Smooth muscle cell (in vitro differentiated cells): ENCODE data around the gene HSP90B1. TPM values are rescaled to one million over a fixed set of nuclear protein-coding genes. Genes with fewer than 3 reads are reported as not detected.

Source experiments
- DNase-seq: peaks from one replicate; lab custom pipeline; 2025; ENCODE audit not compliant: unreplicated experiment; lab: John Stamatoyannopoulos, UW
- H2AFZ ChIP-seq: fragments of 200-600 bp; sonication (generic); 2 replicates; pipeline ENCODE4 v1.6.0; 2016; ENCODE audit warnings: antibody characterized with exemption, low read depth, mild to moderate bottlenecking
- H3F3A ChIP-seq: fragments of 200-600 bp; sonication (generic); 2 replicates; pipeline ENCODE4 v1.6.0; 2017; ENCODE audit warnings: antibody characterized with exemption, low read depth
- H3K27ac ChIP-seq: fragments of 200-600 bp; sonication (generic); 2 replicates; pipeline ENCODE4 v1.5.1; 2016; ENCODE audit warnings: low read depth, mild to moderate bottlenecking
- H3K27me3 ChIP-seq: fragments of 200-600 bp; sonication (generic); 2 replicates; pipeline ENCODE4 v1.6.1; 2016; ENCODE audit warnings: low read depth, mild to moderate bottlenecking
- H3K36me3 ChIP-seq: fragments of 200-600 bp; sonication (generic); 2 replicates; pipeline ENCODE4 v1.5.1; 2016; ENCODE audit warnings: low read depth
- H3K4me1 ChIP-seq: fragments of 200-600 bp; sonication (generic); 2 replicates; pipeline ENCODE4 v1.5.1; 2016; ENCODE audit warnings: low read depth
- H3K4me2 ChIP-seq: fragments of 200-600 bp; sonication (generic); 2 replicates; pipeline ENCODE4 v1.6.0; 2016; ENCODE audit warnings: mild to moderate bottlenecking
- H3K4me3 ChIP-seq: fragments of 200-600 bp; sonication (generic); 2 replicates; pipeline ENCODE4 v1.5.1; 2016; ENCODE audit warnings: mild to moderate bottlenecking
- H3K79me2 ChIP-seq: fragments of 200-600 bp; sonication (generic); 2 replicates; pipeline ENCODE4 v1.6.0; 2016; ENCODE audit warnings: low read depth, mild to moderate bottlenecking
- H3K9ac ChIP-seq: fragments of 200-600 bp; sonication (generic); 2 replicates; pipeline ENCODE4 v1.6.0; 2016; ENCODE audit warnings: low read depth
- H3K9me3 ChIP-seq: fragments of 200-600 bp; sonication (generic); replicated peaks from 2 replicates; pipeline ENCODE4 v1.5.1; 2016; ENCODE audit warnings: low read depth
- H4K20me1 ChIP-seq: fragments of 200-600 bp; sonication (generic); 2 replicates; pipeline ENCODE4 v1.6.0; 2016; ENCODE audit warnings: low read depth
- CTCF ChIP-seq: fragments of 200-600 bp; sonication (generic); IDR thresholded peaks from 2 replicates; pipeline ENCODE4 v1.5.1; 2017; ENCODE audit warnings: borderline replicate concordance, mild to moderate bottlenecking, antibody characterized with exemption; ENCODE audit not compliant: insufficient read depth, poor library complexity, severe bottlenecking
- WGBS: methylation state at CpG from one replicate; pipeline ENCODE4 v1.1.7; 2016; ENCODE audit warnings: low lambda C conversion rate; 5-methylcytosine and 5-hydroxymethylcytosine counted together
- polyA plus RNA-seq: library from polyadenylated mRNA; unstranded; fragments of >200 nt; fragmentation: Nextera tagmentation; extraction: Ambion mirVana; gene quantifications from 2 replicates; pipeline ENCODE4 v1.2.1, GENCODE V29; 2016
- total RNA-seq: library from RNA; depleted of rRNA; stranded (reverse); fragments of >200 nt; gene quantifications from 2 replicates; pipeline ENCODE4 v1.2.3, GENCODE V29; 2014

Gene HSP90B1
- 908 and 1,229 TPM in 2 replicates for total RNA-seq
- polyA plus RNA-seq = 836 and 1,047 TPM in 2 replicates

GRCh38 chr12:103930034-103930786, at the start of gene HSP90B1:
Gene HSP90B1 (plus strand): TSS chr12:103930410. CDS start chr12:103930516, 106 bp downstream.
- peak; percentile 93 for DNase-seq
- peak within 1 kb of the TSS; percentile 94 for H3K9ac ChIP-seq
- no peaks in the 10 kb centered on the region for H3K27me3 ChIP-seq
- peaks cover 17% of the 10 kb centered on the region for H3K36me3 ChIP-seq
- peaks cover 33% of the 10 kb centered on the region for H3K4me1 ChIP-seq
- peaks cover 46% of the 10 kb centered on the region for H4K20me1 ChIP-seq
- WGBS = 2% methylated on average over 45 of the region's 56 CpGs
- no peaks in the 10 kb centered on the region for H3K9me3 ChIP-seq
- peaks cover 6% of the 10 kb centered on the region for H3F3A ChIP-seq
- H3K27ac ChIP-seq = peak within 1 kb of the TSS; percentile 90
- peaks cover 49% of the 10 kb centered on the region for H3K79me2 ChIP-seq
- no peak for TF ChIP-seq CTCF
- peak within 1 kb of the TSS; percentile 96 for H3K4me2 ChIP-seq
- H2AFZ ChIP-seq = peak within 1 kb of the TSS; percentile 93
- H3K4me3 ChIP-seq = peak within 1 kb of the TSS; percentile 89

- Histone ChIP-seq H3F3A (no peaks in the 10 kb centered on the region), H3K9me3 (no peaks in the 10 kb centered on the region), H3K79me2 (no peaks in the 10 kb centered on the region), H3K9ac (no peak overlapping the region), H2AFZ (no peak overlapping the region), H3K4me3 (no peak overlapping the region), H3K4me2 (no peak overlapping the region), H3K36me3 (no peaks in the 10 kb centered on the region), H4K20me1 (no peaks in the 10 kb centered on the region), H3K27ac (no peak overlapping the region), H3K27me3 (no peaks in the 10 kb centered on the region), H3K4me1 (peaks cover 3% of the 10 kb centered on the region)
- no peak for TF ChIP-seq CTCF
- DNase-seq = no peak
- 90% methylated on average over 2 of the region's 2 CpGs for WGBS
These were observed 48.9 kb upstream of the HSP90B1 start for GRCh38 chr12:103881261-103881660.

- H3K4me1 ChIP-seq = peaks cover 3% of the 10 kb centered on the region
- no peak overlapping the region for H2AFZ ChIP-seq
- no peaks in the 10 kb centered on the region for H3K9me3 ChIP-seq
- H3K27ac ChIP-seq = no peak overlapping the region
- DNase-seq = no peak
- no peak overlapping the region for H3K9ac ChIP-seq
- H3K36me3 ChIP-seq = no peaks in the 10 kb centered on the region
- no peaks in the 10 kb centered on the region for H4K20me1 ChIP-seq
- no peaks in the 10 kb centered on the region for H3K79me2 ChIP-seq
- no peaks in the 10 kb centered on the region for H3K27me3 ChIP-seq
- no peak for TF ChIP-seq CTCF
- H3K4me2 ChIP-seq = no peak overlapping the region
- H3F3A ChIP-seq = no peaks in the 10 kb centered on the region
- WGBS = 66% methylated on average over 2 of the region's 2 CpGs
- no peak overlapping the region for H3K4me3 ChIP-seq
These were observed 47.2 kb upstream of the HSP90B1 start for GRCh38 chr12:103882861-103883596.
